HCT116 (cell line): ENCODE measurements around the gene MTPN. TPM values are rescaled to one million over a fixed set of nuclear protein-coding genes. Genes with fewer than 3 reads are reported as not detected.

Experiments used
- ATAC-seq: fragments of 200-7000 bp; cut with Tn5 transposase; 2 replicates; pipeline ENCODE4 v1.9.1; 2020; ENCODE audit warnings: mild to moderate bottlenecking, moderate library complexity
- BruUV-seq: library from RNA; stranded (reverse); fragments of 400-500 nt; replicated peaks from 2 replicates; lab custom pipeline; 2021; lab: Mats Ljungman, UMichigan
- CTCF ChIA-PET: fragments of 300-600 bp; sonication (Branson Sonifier 250); formaldehyde crosslinking; loops from one replicate; lab custom pipeline; 2021; ENCODE audit warnings: antibody characterized with exemption; lab: Charles Lee
- POLR2A ChIA-PET: fragments of 300-600, 350-600 bp; sonication (Branson Sonifier 250); formaldehyde crosslinking; loops from one replicate; lab custom pipeline; 2021; ENCODE audit warnings: antibody characterized with exemption; lab: Charles Lee
- RAD21 ChIA-PET, 2 experiments: fragments of 300-600 bp; sonication (Branson Sonifier 250); formaldehyde crosslinking; loops; one replicate each; lab custom pipeline; 2023; ENCODE audit warnings: low total read pairs in 2 of 2; ENCODE audit not compliant: uncharacterized antibody in 2 of 2, unreplicated experiment in 2 of 2, low non-redundant PET in 1 of 2; lab: Charles Lee
- DNase-seq: peaks from one replicate; pipeline ENCODE4 v3.0.0-alpha.2; 2010; ENCODE audit warnings: low read depth, low spot score
- H2AFZ ChIP-seq: fragments of 200-600 bp; shearing (Covaris generic), sonication (generic); 2 replicates; pipeline ENCODE4 v1.6.1; 2017; ENCODE audit warnings: low read depth, mixed run types, mixed read lengths, antibody characterized with exemption, low read length; ENCODE audit not compliant: poor library complexity, severe bottlenecking
- H3K27ac ChIP-seq: 2 replicates; pipeline ENCODE4 v1.5.1; 2012; ENCODE audit warnings: low read depth, low read length
- H3K27me3 ChIP-seq: fragments of 200-600 bp; sonication (generic); 2 replicates; pipeline ENCODE4 v1.6.1; 2016; ENCODE audit warnings: mixed run types, low read length, mixed read lengths; ENCODE audit not compliant: insufficient read depth
- H3K36me3 ChIP-seq, 2 experiments: fragments of 200-500 bp in 1 of 2; fragments of 200-600 bp in 1 of 2; sonication (Bioruptor generic) in 1 of 2; sonication (generic) in 1 of 2; 2 replicates each; pipeline versions ENCODE4 v1.5.1 to v1.6.1; 2014 to 2016; ENCODE audit warnings: low read length in 2 of 2, inconsistent platforms in 1 of 2, mixed read lengths in 1 of 2, mixed run types in 1 of 2; ENCODE audit not compliant: insufficient read depth in 2 of 2, control insufficient read depth in 1 of 2
- H3K4me1 ChIP-seq, 2 experiments: fragments of 200-600 bp in 1 of 2; sonication (generic) in 1 of 2; 2 replicates each; pipeline versions ENCODE4 v1.5.1 to v1.6.1; 2012 to 2017; ENCODE audit warnings: low read length in 2 of 2, inconsistent platforms in 1 of 2, mild to moderate bottlenecking in 1 of 2, mixed read lengths in 1 of 2, mixed run types in 1 of 2, moderate library complexity in 1 of 2; ENCODE audit not compliant: insufficient read depth in 2 of 2, control insufficient read depth in 1 of 2
- H3K4me2 ChIP-seq: fragments of 200-600 bp; sonication (generic); 2 replicates; pipeline ENCODE4 v1.6.1; 2017; ENCODE audit warnings: mixed run types, low read length, mixed read lengths
- H3K4me3 ChIP-seq, 2 experiments: fragments of 200-600 bp in 1 of 2; sonication (generic) in 1 of 2; replicated peaks in 1 of 2; 2 replicates each; pipeline ENCODE4 v1.5.1; 2011 to 2016; ENCODE audit warnings: low read length in 2 of 2, control low read depth in 1 of 2, low read depth in 1 of 2, mild to moderate bottlenecking in 1 of 2, mixed read lengths in 1 of 2, mixed run types in 1 of 2
- H3K79me2 ChIP-seq: fragments of 200-600 bp; sonication (generic); 2 replicates; pipeline ENCODE4 v1.6.1; 2017; ENCODE audit warnings: mild to moderate bottlenecking, mixed run types, low read length, moderate library complexity, mixed read lengths; ENCODE audit not compliant: insufficient read depth
- H3K9ac ChIP-seq: fragments of 200-600 bp; sonication (generic); 2 replicates; pipeline ENCODE4 v1.6.1; 2016; ENCODE audit warnings: low read length, mixed read lengths
- H3K9me2 ChIP-seq: fragments of 200-600 bp; sonication (generic), shearing (Covaris generic); 2 replicates; pipeline ENCODE4 v1.6.1; 2017; ENCODE audit warnings: mixed run types, mild to moderate bottlenecking, moderate library complexity; ENCODE audit not compliant: insufficient read depth
- H3K9me3 ChIP-seq, 2 experiments: fragments of 200-500 bp in 1 of 2; fragments of 200-600 bp in 1 of 2; sonication (Bioruptor generic) in 1 of 2; sonication (generic) in 1 of 2; 2 replicates each; pipeline ENCODE4 v1.6.1; 2014 to 2017; ENCODE audit warnings: low read length in 2 of 2, mixed read lengths in 2 of 2, inconsistent platforms in 1 of 2, low read depth in 1 of 2, mild to moderate bottlenecking in 1 of 2, mixed run types in 1 of 2, moderate library complexity in 1 of 2; ENCODE audit not compliant: control insufficient read depth in 1 of 2, insufficient read depth in 1 of 2
- H4K20me1 ChIP-seq: fragments of 200-600 bp; sonication (generic), shearing (Covaris generic); 2 replicates; pipeline ENCODE4 v1.6.1; 2017; ENCODE audit warnings: mixed run types, mild to moderate bottlenecking, moderate library complexity; ENCODE audit not compliant: insufficient read depth
- CEBPB ChIP-seq: IDR thresholded peaks from 2 replicates; pipeline ENCODE4 v1.6.1; 2012; ENCODE audit warnings: low read depth
- ELF1 ChIP-seq: IDR thresholded peaks from 2 replicates; pipeline ENCODE4 v1.6.1; 2012; ENCODE audit warnings: low read depth, borderline replicate concordance
- POLR2A ChIP-seq: IDR thresholded peaks from 2 replicates; pipeline ENCODE4 v1.7.0; 2011; ENCODE audit warnings: borderline replicate concordance; ENCODE audit not compliant: insufficient read depth, insufficient read length; ENCODE audit errors: extremely low read depth
- POLR2AphosphoS5 ChIP-seq: IDR thresholded peaks from 2 replicates; pipeline ENCODE4 v1.6.1; 2011; ENCODE audit warnings: mild to moderate bottlenecking, low read depth, low read length, moderate library complexity
- SIN3A ChIP-seq: IDR thresholded peaks from 2 replicates; pipeline ENCODE4 v1.6.1; 2012; ENCODE audit warnings: low read depth
- SP1 ChIP-seq: IDR thresholded peaks from 2 replicates; pipeline ENCODE4 v1.6.1; 2012; ENCODE audit warnings: low read depth
- TCF7L2 ChIP-seq: IDR thresholded peaks from 2 replicates; pipeline ENCODE4 v1.7.0; 2011; ENCODE audit warnings: borderline replicate concordance, inconsistent platforms; ENCODE audit not compliant: insufficient read depth, insufficient read length; ENCODE audit errors: extremely low read depth
- ZFX ChIP-seq: fragments of 450-650 bp; IDR thresholded peaks from 2 replicates; pipeline ENCODE4 v1.6.1; 2017
- intact Hi-C: fragments of 100-400 bp; cut with micrococcal nuclease; formaldehyde crosslinking; loops from 2 replicates; pipeline ENCODE4 v1.10.0; 2022
- total RNA-seq: library from RNA; stranded (reverse); gene quantifications from one replicate; pipeline ENCODE4 v1.2.1, GENCODE V29; 2021; ENCODE audit not compliant: unreplicated experiment
- TF ChIP-seq, protein P1 (sequence below): IDR thresholded peaks from 2 replicates; pipeline ENCODE4 v1.6.1; 2011; ENCODE audit warnings: mild to moderate bottlenecking, low read length, moderate library complexity; ENCODE audit not compliant: insufficient replicate concordance; ENCODE audit errors: extremely low read depth

MTPN gene
- total RNA-seq, 1 experiment from 2014 or later = 152 TPM

DNA sequence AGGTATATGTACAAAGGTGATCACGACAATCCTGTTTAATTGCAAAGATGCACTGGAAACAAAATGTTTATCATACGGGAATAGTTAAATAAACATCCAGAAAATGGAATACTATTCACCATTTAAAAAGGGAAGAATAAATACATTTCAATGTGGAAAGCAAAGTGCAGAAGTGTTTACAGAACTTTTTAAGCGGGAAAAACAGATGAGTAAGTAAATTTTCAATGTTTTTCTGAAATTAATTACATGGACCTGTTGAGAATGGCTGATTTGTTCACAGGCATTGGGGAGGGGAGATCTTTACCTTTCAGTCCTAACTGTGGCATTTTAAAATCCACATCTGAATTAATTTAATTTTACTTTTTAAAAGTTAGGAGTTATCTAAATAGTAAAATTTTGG is 7.1 kb downstream of the MTPN start:
- no peaks in the 10 kb centered on the region for H3K4me1 ChIP-seq
- H3K27me3 ChIP-seq = no peaks in the 10 kb centered on the region
- ChIA-PET RAD21 (no interaction called here), POLR2A (no interaction called here), CTCF (no interaction called here)
- intact Hi-C loops = no loop called here
- H2AFZ ChIP-seq = no peak overlapping the region
- H3K36me3 ChIP-seq = peaks cover 3 to 9% of the 10 kb centered on the region in 2 experiments; a peak in 3 of 4 replicates
- no peak for DNase-seq
- no peak overlapping the region for H3K4me2 ChIP-seq
- H3K4me3 ChIP-seq = no peak overlapping the region
- peaks cover 19% of the 10 kb centered on the region for H4K20me1 ChIP-seq
- no TSS peak for BruUV-seq
- no peak overlapping the region for H3K9ac ChIP-seq
- no peaks in the 10 kb centered on the region for H3K9me3 ChIP-seq
- H3K27ac ChIP-seq = no peak overlapping the region
- peaks cover 96% of the 10 kb centered on the region for H3K79me2 ChIP-seq
- TF ChIP-seq, protein P1, sequence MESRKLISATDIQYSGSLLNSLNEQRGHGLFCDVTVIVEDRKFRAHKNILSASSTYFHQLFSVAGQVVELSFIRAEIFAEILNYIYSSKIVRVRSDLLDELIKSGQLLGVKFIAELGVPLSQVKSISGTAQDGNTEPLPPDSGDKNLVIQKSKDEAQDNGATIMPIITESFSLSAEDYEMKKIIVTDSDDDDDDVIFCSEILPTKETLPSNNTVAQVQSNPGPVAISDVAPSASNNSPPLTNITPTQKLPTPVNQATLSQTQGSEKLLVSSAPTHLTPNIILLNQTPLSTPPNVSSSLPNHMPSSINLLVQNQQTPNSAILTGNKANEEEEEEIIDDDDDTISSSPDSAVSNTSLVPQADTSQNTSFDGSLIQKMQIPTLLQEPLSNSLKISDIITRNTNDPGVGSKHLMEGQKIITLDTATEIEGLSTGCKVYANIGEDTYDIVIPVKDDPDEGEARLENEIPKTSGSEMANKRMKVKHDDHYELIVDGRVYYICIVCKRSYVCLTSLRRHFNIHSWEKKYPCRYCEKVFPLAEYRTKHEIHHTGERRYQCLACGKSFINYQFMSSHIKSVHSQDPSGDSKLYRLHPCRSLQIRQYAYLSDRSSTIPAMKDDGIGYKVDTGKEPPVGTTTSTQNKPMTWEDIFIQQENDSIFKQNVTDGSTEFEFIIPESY = no peak
- no peak for TF ChIP-seq SIN3A
- no peak for TF ChIP-seq SP1
- no peak for TF ChIP-seq ZFX
- no peak for TF ChIP-seq ELF1
- TF ChIP-seq CEBPB = no peak
- TF ChIP-seq POLR2AphosphoS5 = no peak
- TF ChIP-seq POLR2A = no peak
- no peak for TF ChIP-seq TCF7L2
- ATAC-seq = no peak
- no peaks in the 10 kb centered on the region for H3K9me2 ChIP-seq
